Hematopoietic multipotent progenitor cell treated with erythropoietin and hydrocortisone succinate and interleukin-3 and kit ligand, for 15 days (in vitro differentiated cells): Measurements from ENCODE around the gene THAP5.
A peak's percentile ranks its signal among the peaks of the same experiment; 100 is the strongest.

Experiments used
- DNase-seq: peaks from one replicate; pipeline ENCODE4 v3.0.0-alpha.2; 2015; ENCODE audit warnings: low spot score

Gene THAP5

DNA sequence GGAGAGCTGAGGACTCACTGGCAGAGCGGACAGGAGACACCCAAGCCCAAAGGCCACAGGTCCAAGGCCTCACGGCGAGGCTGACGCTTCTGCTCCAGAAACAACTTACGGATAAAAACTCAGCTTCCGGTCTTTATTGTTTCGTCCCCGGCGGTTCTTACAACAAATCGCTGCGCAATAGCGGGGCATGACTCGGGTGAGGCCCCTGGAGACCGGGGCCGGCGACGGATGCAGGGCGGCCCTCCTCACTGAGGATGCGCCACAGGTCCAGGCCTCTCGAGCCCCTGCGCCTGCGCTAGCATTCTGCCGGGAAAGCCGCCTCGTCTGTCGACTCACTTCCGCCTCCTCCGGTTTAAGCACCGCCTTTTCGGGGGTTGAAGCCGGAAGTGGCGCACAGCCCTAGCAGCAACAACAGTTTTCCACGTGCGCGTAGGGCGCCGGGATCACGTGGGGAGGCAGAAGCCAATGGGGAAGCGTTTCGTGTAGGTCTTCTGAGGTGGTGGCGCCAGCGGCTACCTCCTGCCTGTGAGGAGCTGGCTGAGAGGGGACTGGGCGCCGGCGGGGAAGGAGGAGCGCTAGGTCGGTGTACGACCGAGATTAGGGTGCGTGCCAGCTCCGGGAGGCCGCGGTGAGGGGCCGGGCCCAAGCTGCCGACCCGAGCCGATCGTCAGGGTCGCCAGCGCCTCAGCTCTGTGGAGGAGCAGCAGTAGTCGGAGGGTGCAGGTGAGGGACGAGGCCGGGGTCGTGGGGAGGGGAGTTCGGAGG lies at the start of gene THAP5, which contains the start of gene DNAJB9:
Gene THAP5 (minus strand): TSS at position 326 of the 765 bp plus-strand sequence. CDS start 137 bp downstream, at position 189.
Gene DNAJB9 (plus strand): TSS at position 494 of the 765 bp plus-strand sequence. CDS start 1,853 bp downstream, outside the sequence.
- DNase-seq = peak; percentile 99

DNA sequence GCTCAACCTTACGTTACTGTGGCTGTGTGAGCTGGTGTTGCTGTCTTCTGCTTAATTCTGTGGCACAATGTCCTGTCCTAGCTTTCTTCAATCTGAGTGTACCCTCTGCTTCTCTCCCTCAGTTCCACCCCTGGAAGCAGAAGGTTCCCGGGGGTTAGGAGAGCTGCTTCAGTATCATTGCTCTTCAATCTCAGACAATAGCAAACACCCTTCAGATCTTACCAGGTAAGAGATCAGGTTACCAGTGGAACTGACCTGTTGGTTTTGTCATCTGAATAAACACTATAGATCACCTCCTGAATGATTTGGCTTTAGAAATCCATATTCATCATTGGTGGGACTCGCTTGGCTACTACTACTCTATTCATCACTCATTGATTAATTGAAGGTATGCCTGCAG lies 48.5 kb upstream of the THAP5 start:
- no peak for DNase-seq

GRCh38 chr7:108614896-108615295 lies 45.4 kb upstream of the THAP5 start:
- DNase-seq = no peak

GRCh38 chr7:108613949-108614381 lies 44.5 kb upstream of the THAP5 start:
- DNase-seq = no peak

GRCh38 chr7:108613147-108613948 lies 43.8 kb upstream of the THAP5 start:
- peak; percentile 78 for DNase-seq

DNA sequence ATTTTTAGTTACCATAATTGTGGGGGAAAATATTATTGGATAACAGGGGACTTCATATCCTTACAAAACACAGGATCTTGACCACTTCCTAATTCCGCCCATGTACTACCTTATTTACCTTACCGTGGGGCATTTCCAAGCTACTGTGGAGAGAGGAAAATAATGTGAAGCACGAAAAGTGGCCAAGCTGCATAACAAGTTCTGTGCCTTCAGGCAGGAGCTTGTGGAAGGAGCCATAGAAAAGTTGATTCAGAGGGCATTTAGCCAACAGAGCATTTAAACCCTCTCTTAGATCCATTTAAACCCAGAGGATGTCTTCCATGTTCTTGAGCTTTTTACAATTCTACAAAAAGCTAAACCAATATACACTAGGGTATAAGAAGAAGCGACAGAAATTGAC lies 41.8 kb upstream of the THAP5 start:
- no peak for DNase-seq

GRCh38 chr7:108609643-108610042 lies 40.1 kb upstream of the THAP5 start:
- DNase-seq = no peak

GRCh38 chr7:108605559-108606201 lies 36.2 kb upstream of the THAP5 start:
- no peak for DNase-seq

GRCh38 chr7:108604307-108605077 lies 35.0 kb upstream of the THAP5 start:
- peak; percentile 88 for DNase-seq

DNA sequence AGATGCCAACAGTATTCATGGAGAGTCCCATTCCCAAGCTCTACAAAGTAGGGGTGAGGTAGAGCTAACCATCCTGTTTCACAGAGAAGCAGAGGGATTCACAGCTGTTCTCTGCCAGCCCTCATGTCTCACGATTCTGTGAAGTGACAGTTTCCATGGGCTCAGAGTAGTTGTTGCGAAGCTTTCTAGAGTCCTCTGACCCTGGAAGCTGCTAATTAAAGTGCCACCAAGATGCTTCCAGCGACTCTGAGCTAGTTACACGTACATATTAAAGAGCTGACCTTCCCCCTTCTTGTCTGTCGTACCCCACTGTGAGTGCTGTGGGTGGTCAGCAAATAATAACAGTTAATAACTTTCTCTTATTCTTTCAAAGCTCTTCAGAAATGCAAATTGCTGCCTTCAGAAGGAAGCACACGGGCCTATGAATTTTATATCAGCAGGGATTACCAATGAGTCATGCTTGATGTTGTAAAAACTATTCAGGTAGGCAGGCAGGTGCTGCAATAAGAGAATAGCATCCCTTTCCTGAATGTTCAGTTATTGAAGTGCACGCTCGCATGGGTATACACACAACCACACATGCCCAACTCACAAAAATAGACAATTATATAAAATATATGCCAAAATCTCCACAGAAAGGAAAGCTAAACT lies 34.3 kb upstream of the THAP5 start:
- DNase-seq = peak; percentile 28

- no peak for DNase-seq
Observed at GRCh38 chr7:108600399-108600798, 30.9 kb upstream of the THAP5 start.

- no peak for DNase-seq
Observed at GRCh38 chr7:108598914-108599580, 29.5 kb upstream of the THAP5 start.

GRCh38 chr7:108598153-108598552 lies 28.6 kb upstream of the THAP5 start:
- no peak for DNase-seq

DNA sequence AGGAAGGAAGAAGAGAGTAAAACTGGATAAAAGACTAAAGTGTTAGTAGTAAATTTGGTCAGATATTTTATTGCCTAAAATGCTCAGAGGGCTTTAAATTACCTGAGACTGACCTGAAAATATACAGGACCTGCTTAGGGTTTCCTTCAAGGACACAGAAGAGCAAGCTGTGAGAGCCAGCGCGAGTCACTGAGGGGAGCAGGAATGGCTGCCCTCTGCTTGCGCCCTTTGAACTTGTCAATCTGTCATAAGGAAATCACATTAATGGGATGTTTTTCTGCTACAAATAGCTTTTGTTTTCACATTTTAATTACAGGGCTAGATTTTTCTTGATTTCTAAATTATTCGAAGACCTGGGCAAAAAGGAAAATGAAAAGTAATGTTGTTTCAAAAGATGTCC lies 27.1 kb upstream of the THAP5 start:
- DNase-seq = no peak

DNA sequence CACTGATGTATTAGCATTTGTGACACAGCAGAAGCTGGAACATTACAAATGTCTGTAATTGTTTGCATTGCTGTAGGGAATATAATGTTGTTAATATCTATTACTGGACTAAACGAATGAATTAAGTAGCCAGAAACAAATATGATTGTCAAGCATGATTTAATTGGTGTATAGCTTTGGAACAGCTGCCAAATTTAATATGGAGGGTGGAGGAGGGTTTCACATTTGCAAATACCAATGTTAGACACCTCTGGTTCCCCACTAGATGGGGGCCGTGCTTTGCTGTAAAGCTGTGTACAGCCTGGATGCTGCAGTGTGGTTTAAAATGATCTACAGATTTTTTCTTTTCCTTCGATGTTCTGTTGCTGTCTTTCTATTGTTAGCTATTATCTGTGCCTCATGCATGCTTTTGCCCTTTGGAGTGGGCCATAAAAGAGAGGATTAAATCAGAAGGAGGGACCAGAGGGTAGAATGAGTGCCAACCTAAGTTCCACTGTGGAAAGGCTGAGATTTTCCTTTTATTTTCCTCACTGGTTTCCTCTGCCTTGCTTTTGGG lies 23.2 kb upstream of the THAP5 start:
- peak; percentile 33 for DNase-seq

DNA sequence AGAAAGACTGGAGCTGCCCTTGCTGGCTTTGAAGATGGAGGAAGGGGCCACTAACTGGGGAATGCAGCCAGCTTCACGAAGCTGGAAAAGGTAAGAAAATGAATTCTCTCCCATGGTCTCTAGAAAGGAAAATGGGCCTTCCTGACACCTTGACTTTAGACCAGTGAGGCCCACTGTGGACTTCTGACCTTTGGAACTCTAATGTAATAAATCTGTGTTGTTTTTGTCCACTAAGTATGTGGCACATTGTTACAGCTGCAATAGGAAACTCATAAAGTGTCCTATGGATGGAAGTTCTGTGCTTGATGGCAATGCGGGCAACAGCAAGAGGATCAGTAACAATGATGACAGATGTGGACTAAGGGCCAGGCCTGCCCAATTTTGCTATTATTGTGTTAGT lies 21.1 kb upstream of the THAP5 start:
- no peak for DNase-seq

- no peak for DNase-seq
Observed at GRCh38 chr7:108589874-108590273, 20.4 kb upstream of the THAP5 start.

- no peak for DNase-seq
Observed at GRCh38 chr7:108589199-108589598, 19.7 kb upstream of the THAP5 start.

- no peak for DNase-seq
Observed at GRCh38 chr7:108586274-108586710, 16.8 kb upstream of the THAP5 start.

GRCh38 chr7:108585843-108586242 lies 16.3 kb upstream of the THAP5 start:
- no peak for DNase-seq
